Measurements from ENCODE around the gene UBAC2. TPM values are rescaled to one million over a fixed set of nuclear protein-coding genes. Genes with fewer than 3 reads are reported as not detected.

Gene UBAC2
- total RNA-seq, 1 experiment from 2014 or later, result 103 TPM

GRCh38 chr13:99305566-99305965 is 104.9 kb downstream of the UBAC2 start:
- Mint-ChIP-seq H3K36me3 (ENCODE audit: insufficient read depth, unreplicated experiment) (peaks cover 45% of the 10 kb centered on the region), H3K9me3 (ENCODE audit: unreplicated experiment) (no peaks in the 10 kb centered on the region), H3K27ac (ENCODE audit: unreplicated experiment) (no peak overlapping the region), H3K27me3 (ENCODE audit: insufficient read depth, unreplicated experiment) (no peaks in the 10 kb centered on the region), H3K4me1 (ENCODE audit: low read depth, unreplicated experiment) (peaks cover 7% of the 10 kb centered on the region), H3K4me3 (ENCODE audit: unreplicated experiment) (no peak overlapping the region)
- intact Hi-C loops (cut with micrococcal nuclease; ENCODE audit: unreplicated experiment), result no loop called here
- BruUV-seq (replicated peaks), result no TSS peak
- no peaks in the 10 kb centered on the region for H3K27me3 ChIP-seq (replicated peaks; ENCODE audit: control insufficient read depth, insufficient read depth, low read length)
- no peaks in the 10 kb centered on the region for H3K4me1 ChIP-seq
- POLR2A ChIA-PET, result no interaction called here
- CTCF ChIA-PET, result no interaction called here
- H3K36me3 ChIP-seq (ENCODE audit: control insufficient read depth, insufficient read depth, low read length), result no peaks in the 10 kb centered on the region; the same call in 1 of the 2 replicates
- H3K4me3 ChIP-seq (ENCODE audit: low read depth, low read length), result no peak overlapping the region
- no peaks in the 10 kb centered on the region for H3K9me3 ChIP-seq
- no peak for TF ChIP-seq CTCF (IDR thresholded peaks at IDR 0.05; ENCODE audit: insufficient read depth in 1 of 2, low read depth in 1 of 2, low read length in 1 of 2, severe bottlenecking in 1 of 2, unreplicated experiment in 1 of 2)
- no peak for DNase-seq

- DNase-seq, result no peak
- intact Hi-C loops (cut with micrococcal nuclease; ENCODE audit: unreplicated experiment), result no loop called here
- H3K9me3 Mint-ChIP-seq (ENCODE audit: unreplicated experiment), result no peaks in the 10 kb centered on the region
- no peak within 1 kb of the TSS for H3K27ac Mint-ChIP-seq (ENCODE audit: unreplicated experiment)
- no peak for TF ChIP-seq CTCF (IDR thresholded peaks at IDR 0.05; ENCODE audit: insufficient read depth in 1 of 2, low read depth in 1 of 2, low read length in 1 of 2, severe bottlenecking in 1 of 2, unreplicated experiment in 1 of 2)
- H3K36me3 ChIP-seq (ENCODE audit: control insufficient read depth, insufficient read depth, low read length), result peaks cover 2% of the 10 kb centered on the region
- H3K4me1 ChIP-seq, result no peaks in the 10 kb centered on the region
- no peaks in the 10 kb centered on the region for H3K9me3 ChIP-seq
- no peaks in the 10 kb centered on the region for H3K27me3 ChIP-seq (replicated peaks; ENCODE audit: control insufficient read depth, insufficient read depth, low read length)
- no TSS peak for BruUV-seq (replicated peaks)
- peaks cover 45% of the 10 kb centered on the region for H3K36me3 Mint-ChIP-seq (ENCODE audit: insufficient read depth, unreplicated experiment)
- no peak within 1 kb of the TSS for H3K4me3 ChIP-seq (ENCODE audit: low read depth, low read length)
- CTCF ChIA-PET, result no interaction called here
- H3K4me1 Mint-ChIP-seq (ENCODE audit: low read depth, unreplicated experiment), result peaks cover 7% of the 10 kb centered on the region
- POLR2A ChIA-PET, result no interaction called here
- no peaks in the 10 kb centered on the region for H3K27me3 Mint-ChIP-seq (ENCODE audit: insufficient read depth, unreplicated experiment)
- H3K4me3 Mint-ChIP-seq (ENCODE audit: unreplicated experiment), result no peak within 1 kb of the TSS
Measured at GRCh38 chr13:99307247-99307646, 106.6 kb downstream of the UBAC2 start, which contains the start of gene GPR183. Gene GPR183, minus strand, starts transcription at chr13:99307399. Its CDS starts 11,254 bp downstream, at chr13:99296145.

GRCh38 chr13:99307648-99308339 is 107.1 kb downstream of the UBAC2 start:
- H3K27me3 Mint-ChIP-seq (ENCODE audit: insufficient read depth, unreplicated experiment), result no peaks in the 10 kb centered on the region
- peaks cover 7% of the 10 kb centered on the region for H3K4me1 Mint-ChIP-seq (ENCODE audit: low read depth, unreplicated experiment)
- H3K4me1 ChIP-seq, result no peaks in the 10 kb centered on the region
- H3K9me3 ChIP-seq, result no peaks in the 10 kb centered on the region
- no peak overlapping the region for H3K4me3 Mint-ChIP-seq (ENCODE audit: unreplicated experiment)
- H3K27me3 ChIP-seq (replicated peaks; ENCODE audit: control insufficient read depth, insufficient read depth, low read length), result no peaks in the 10 kb centered on the region
- peaks cover 2% of the 10 kb centered on the region; the same call in 1 of the 2 replicates for H3K36me3 ChIP-seq (ENCODE audit: control insufficient read depth, insufficient read depth, low read length)
- no peak overlapping the region for H3K27ac Mint-ChIP-seq (ENCODE audit: unreplicated experiment)
- TF ChIP-seq CTCF (IDR thresholded peaks at IDR 0.05; ENCODE audit: insufficient read depth in 1 of 2, low read depth in 1 of 2, low read length in 1 of 2, severe bottlenecking in 1 of 2, unreplicated experiment in 1 of 2), result no peak
- peaks cover 45% of the 10 kb centered on the region for H3K36me3 Mint-ChIP-seq (ENCODE audit: insufficient read depth, unreplicated experiment)
- POLR2A ChIA-PET, result no interaction called here
- no peak for DNase-seq
- no TSS peak for BruUV-seq (replicated peaks)
- no peak overlapping the region for H3K4me3 ChIP-seq (ENCODE audit: low read depth, low read length)
- intact Hi-C loops (cut with micrococcal nuclease; ENCODE audit: unreplicated experiment), result no loop called here
- CTCF ChIA-PET, result no interaction called here
- H3K9me3 Mint-ChIP-seq (ENCODE audit: unreplicated experiment), result no peaks in the 10 kb centered on the region
